Lower leg skin (tissue), 3 donors: Measurements from ENCODE around the gene PARVG.

Experiments
- POLR2A ChIP-seq, 2 donors: fragments of 450-650 bp; IDR thresholded peaks; one replicate each; pipeline ENCODE4 v1.6.1; 2016 to 2017; ENCODE audit warnings: antibody characterized with exemption in 2 of 2, mild to moderate bottlenecking in 1 of 2, moderate library complexity in 1 of 2
- TF ChIP-seq, protein P1 (sequence below), 3 donors: fragments of 450-650 bp; IDR thresholded peaks; one replicate each; pipeline ENCODE4 v1.5.1; 2016; ENCODE audit warnings: antibody characterized with exemption in 3 of 3, mild to moderate bottlenecking in 3 of 3, moderate library complexity in 2 of 3

DNA sequence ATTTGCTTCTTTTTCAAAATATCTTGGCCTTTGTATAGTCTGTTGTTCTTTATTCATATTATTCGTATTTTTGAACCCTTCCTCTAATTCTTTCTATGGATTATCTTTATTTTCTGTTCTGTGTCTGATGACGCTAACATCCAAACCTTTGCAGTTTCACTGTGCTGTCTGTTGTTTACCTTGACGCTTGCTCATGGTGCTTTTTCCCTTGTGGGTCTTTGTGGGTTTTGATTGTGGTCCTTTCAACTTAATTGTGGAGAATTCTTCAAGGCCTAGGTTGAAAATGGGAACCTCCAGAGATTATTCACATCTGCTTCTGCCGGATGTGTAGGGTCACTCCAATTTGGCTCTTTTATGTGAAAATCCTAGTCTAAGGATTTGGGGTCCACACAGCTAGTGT, 34.6 kb downstream of the PARVG start:
- TF ChIP-seq, protein P1, sequence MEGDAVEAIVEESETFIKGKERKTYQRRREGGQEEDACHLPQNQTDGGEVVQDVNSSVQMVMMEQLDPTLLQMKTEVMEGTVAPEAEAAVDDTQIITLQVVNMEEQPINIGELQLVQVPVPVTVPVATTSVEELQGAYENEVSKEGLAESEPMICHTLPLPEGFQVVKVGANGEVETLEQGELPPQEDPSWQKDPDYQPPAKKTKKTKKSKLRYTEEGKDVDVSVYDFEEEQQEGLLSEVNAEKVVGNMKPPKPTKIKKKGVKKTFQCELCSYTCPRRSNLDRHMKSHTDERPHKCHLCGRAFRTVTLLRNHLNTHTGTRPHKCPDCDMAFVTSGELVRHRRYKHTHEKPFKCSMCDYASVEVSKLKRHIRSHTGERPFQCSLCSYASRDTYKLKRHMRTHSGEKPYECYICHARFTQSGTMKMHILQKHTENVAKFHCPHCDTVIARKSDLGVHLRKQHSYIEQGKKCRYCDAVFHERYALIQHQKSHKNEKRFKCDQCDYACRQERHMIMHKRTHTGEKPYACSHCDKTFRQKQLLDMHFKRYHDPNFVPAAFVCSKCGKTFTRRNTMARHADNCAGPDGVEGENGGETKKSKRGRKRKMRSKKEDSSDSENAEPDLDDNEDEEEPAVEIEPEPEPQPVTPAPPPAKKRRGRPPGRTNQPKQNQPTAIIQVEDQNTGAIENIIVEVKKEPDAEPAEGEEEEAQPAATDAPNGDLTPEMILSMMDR (IDR thresholded peaks at IDR 0.05) = no peak
- no peak for TF ChIP-seq POLR2A (IDR thresholded peaks at IDR 0.05)
